ENCODE results near the gene EML4. TPM values are rescaled to one million over a fixed set of nuclear protein-coding genes. Genes with fewer than 3 reads are reported as not detected.

Gene EML4
- polyA plus RNA-seq, 1 donor (not counting 4 experiments of a cell fraction or from before 2014, with no cell fraction given) = 36.4 TPM

DNA sequence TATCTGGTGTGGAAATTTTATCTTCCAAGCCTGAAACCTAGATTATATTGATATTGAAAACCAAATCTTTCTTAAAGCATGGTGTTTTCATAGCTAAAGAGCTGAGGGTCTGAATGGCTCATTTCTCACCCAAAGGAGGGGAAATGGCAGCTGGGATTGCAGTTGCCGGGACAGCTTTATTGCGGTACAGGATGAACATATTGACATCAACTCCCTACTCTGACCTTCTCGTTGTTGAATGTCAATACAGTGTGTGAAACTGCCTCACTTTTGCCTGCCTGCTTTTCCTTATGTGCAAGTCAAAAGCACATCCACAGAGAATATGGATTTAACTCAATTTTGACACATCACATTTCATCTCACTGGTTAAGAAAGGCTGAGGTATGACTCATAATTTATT lies 195.5 kb downstream of the EML4 start:
- Histone ChIP-seq H3K79me2 (ENCODE audit: control insufficient read depth, insufficient read depth, low read length) (peaks cover 14% of the 10 kb centered on the region), H3K27me3 (ENCODE audit: control insufficient read depth, extremely low read depth, insufficient read depth, low read length) (no peaks in the 10 kb centered on the region), H3K36me3 (ENCODE audit: control insufficient read depth in 2 of 2, extremely low read depth in 1 of 2, insufficient read depth in 2 of 2, low read length in 2 of 2) (no peaks in the 10 kb centered on the region), H3K9ac (ENCODE audit: control insufficient read depth, extremely low read depth, insufficient read depth, low read length) (no peak overlapping the region), H2AFZ (ENCODE audit: control insufficient read depth, low read length) (no peak overlapping the region), H3K4me3 (ENCODE audit: control insufficient read depth in 2 of 3, extremely low read depth in 1 of 3, insufficient read depth in 2 of 3, low read depth in 1 of 3, low read length in 3 of 3) (no peak overlapping the region), H3K4me2 (ENCODE audit: control insufficient read depth, extremely low read depth, insufficient read depth, low read depth, low read length) (no peak overlapping the region), H3K4me1 (ENCODE audit: control insufficient read depth, extremely low read depth, insufficient read depth, low read length) (peaks cover 28% of the 10 kb centered on the region), H3K27ac (ENCODE audit: control insufficient read depth, insufficient read depth, low read length) (no peak overlapping the region), H3K9me1 (ENCODE audit: control insufficient read depth, extremely low read depth, insufficient read depth, low read length) (no peaks in the 10 kb centered on the region), H4K20me1 (ENCODE audit: control insufficient read depth, extremely low read depth, insufficient read depth, low read length) (no peaks in the 10 kb centered on the region), H3K9me3 (ENCODE audit: control insufficient read depth, low read depth, low read length) (no peaks in the 10 kb centered on the region)
- no peak for TF ChIP-seq EZH2 (IDR thresholded peaks at IDR 0.05; ENCODE audit: low read length)
- TF ChIP-seq, protein P1, sequence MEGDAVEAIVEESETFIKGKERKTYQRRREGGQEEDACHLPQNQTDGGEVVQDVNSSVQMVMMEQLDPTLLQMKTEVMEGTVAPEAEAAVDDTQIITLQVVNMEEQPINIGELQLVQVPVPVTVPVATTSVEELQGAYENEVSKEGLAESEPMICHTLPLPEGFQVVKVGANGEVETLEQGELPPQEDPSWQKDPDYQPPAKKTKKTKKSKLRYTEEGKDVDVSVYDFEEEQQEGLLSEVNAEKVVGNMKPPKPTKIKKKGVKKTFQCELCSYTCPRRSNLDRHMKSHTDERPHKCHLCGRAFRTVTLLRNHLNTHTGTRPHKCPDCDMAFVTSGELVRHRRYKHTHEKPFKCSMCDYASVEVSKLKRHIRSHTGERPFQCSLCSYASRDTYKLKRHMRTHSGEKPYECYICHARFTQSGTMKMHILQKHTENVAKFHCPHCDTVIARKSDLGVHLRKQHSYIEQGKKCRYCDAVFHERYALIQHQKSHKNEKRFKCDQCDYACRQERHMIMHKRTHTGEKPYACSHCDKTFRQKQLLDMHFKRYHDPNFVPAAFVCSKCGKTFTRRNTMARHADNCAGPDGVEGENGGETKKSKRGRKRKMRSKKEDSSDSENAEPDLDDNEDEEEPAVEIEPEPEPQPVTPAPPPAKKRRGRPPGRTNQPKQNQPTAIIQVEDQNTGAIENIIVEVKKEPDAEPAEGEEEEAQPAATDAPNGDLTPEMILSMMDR (optimal IDR thresholded peaks at IDR 0.05 in 1 of 3, IDR thresholded peaks at IDR 0.05 in 1 of 3, conservative IDR thresholded peaks at IDR 0.05 in 1 of 3; ENCODE audit: extremely low read depth in 1 of 3, insufficient read depth in 2 of 3, low read length in 3 of 3) = no peak
- dilution Hi-C loops (cut with MboI; ENCODE audit: extremely low pct_ligation_motif_present, low sequenced_read_pairs) = no loop called here
- FAIRE-seq = no peak
- DNase-seq (ENCODE audit: low read depth, low spot score) = no peak

DNA sequence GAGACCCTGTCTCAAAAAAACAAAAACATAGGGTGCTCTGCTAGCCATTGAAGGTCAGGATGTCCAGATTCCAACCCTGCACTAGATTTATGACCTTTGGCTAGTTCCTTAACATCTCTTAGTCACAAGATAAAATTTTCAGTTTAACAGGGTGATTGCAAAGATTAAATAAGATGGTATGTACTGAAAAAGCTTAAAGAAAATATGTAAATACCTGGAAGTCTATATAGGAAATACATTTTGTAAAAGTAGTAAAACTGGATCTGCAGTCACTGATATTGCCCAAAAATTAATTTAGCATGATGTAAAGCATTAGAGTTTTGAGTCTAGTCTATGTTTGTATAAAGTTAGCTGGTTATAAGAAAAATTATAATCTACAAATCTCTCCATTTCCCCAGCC lies 197.3 kb downstream of the EML4 start:
- Histone ChIP-seq H3K9me1 (ENCODE audit: control insufficient read depth, extremely low read depth, insufficient read depth, low read length) (no peaks in the 10 kb centered on the region), H3K4me1 (ENCODE audit: control insufficient read depth, extremely low read depth, insufficient read depth, low read length) (peaks cover 39% of the 10 kb centered on the region), H3K4me3 (ENCODE audit: control insufficient read depth in 2 of 3, extremely low read depth in 1 of 3, insufficient read depth in 2 of 3, low read depth in 1 of 3, low read length in 3 of 3) (no peak overlapping the region), H3K27ac (ENCODE audit: control insufficient read depth, insufficient read depth, low read length) (no peak overlapping the region), H4K20me1 (ENCODE audit: control insufficient read depth, extremely low read depth, insufficient read depth, low read length) (no peaks in the 10 kb centered on the region), H3K9me3 (ENCODE audit: control insufficient read depth, low read depth, low read length) (no peaks in the 10 kb centered on the region), H3K36me3 (ENCODE audit: control insufficient read depth in 2 of 2, extremely low read depth in 1 of 2, insufficient read depth in 2 of 2, low read length in 2 of 2) (no peaks in the 10 kb centered on the region), H3K27me3 (ENCODE audit: control insufficient read depth, extremely low read depth, insufficient read depth, low read length) (no peaks in the 10 kb centered on the region), H3K4me2 (ENCODE audit: control insufficient read depth, extremely low read depth, insufficient read depth, low read depth, low read length) (no peak overlapping the region), H3K9ac (ENCODE audit: control insufficient read depth, extremely low read depth, insufficient read depth, low read length) (no peak overlapping the region), H3K79me2 (ENCODE audit: control insufficient read depth, insufficient read depth, low read length) (no peaks in the 10 kb centered on the region), H2AFZ (ENCODE audit: control insufficient read depth, low read length) (no peak overlapping the region)
- FAIRE-seq (no peak), DNase-seq (ENCODE audit: low read depth, low spot score) (no peak)
- TF ChIP-seq, protein P1 (optimal IDR thresholded peaks at IDR 0.05 in 1 of 3, IDR thresholded peaks at IDR 0.05 in 1 of 3, conservative IDR thresholded peaks at IDR 0.05 in 1 of 3; ENCODE audit: extremely low read depth in 1 of 3, insufficient read depth in 2 of 3, low read length in 3 of 3) = no peak
- TF ChIP-seq EZH2 (IDR thresholded peaks at IDR 0.05; ENCODE audit: low read length) = no peak
- dilution Hi-C loops (cut with MboI; ENCODE audit: extremely low pct_ligation_motif_present, low sequenced_read_pairs) = no loop called here

Data from keratinocyte (primary cell).